Smooth muscle cell (in vitro differentiated cells): ENCODE results near the gene PCK1. TPM values are rescaled to one million over a fixed set of nuclear protein-coding genes. Genes with fewer than 3 reads are reported as not detected.

Experiments
- DNase-seq: peaks from one replicate; lab custom pipeline; 2025; ENCODE audit not compliant: unreplicated experiment; lab: John Stamatoyannopoulos, UW
- H2AFZ ChIP-seq: fragments of 200-600 bp; sonication (generic); 2 replicates; pipeline ENCODE4 v1.6.0; 2016; ENCODE audit warnings: antibody characterized with exemption, low read depth, mild to moderate bottlenecking
- H3F3A ChIP-seq: fragments of 200-600 bp; sonication (generic); 2 replicates; pipeline ENCODE4 v1.6.0; 2017; ENCODE audit warnings: antibody characterized with exemption, low read depth
- H3K27ac ChIP-seq: fragments of 200-600 bp; sonication (generic); 2 replicates; pipeline ENCODE4 v1.5.1; 2016; ENCODE audit warnings: low read depth, mild to moderate bottlenecking
- H3K27me3 ChIP-seq: fragments of 200-600 bp; sonication (generic); 2 replicates; pipeline ENCODE4 v1.6.1; 2016; ENCODE audit warnings: low read depth, mild to moderate bottlenecking
- H3K36me3 ChIP-seq: fragments of 200-600 bp; sonication (generic); 2 replicates; pipeline ENCODE4 v1.5.1; 2016; ENCODE audit warnings: low read depth
- H3K4me1 ChIP-seq: fragments of 200-600 bp; sonication (generic); 2 replicates; pipeline ENCODE4 v1.5.1; 2016; ENCODE audit warnings: low read depth
- H3K4me2 ChIP-seq: fragments of 200-600 bp; sonication (generic); 2 replicates; pipeline ENCODE4 v1.6.0; 2016; ENCODE audit warnings: mild to moderate bottlenecking
- H3K4me3 ChIP-seq: fragments of 200-600 bp; sonication (generic); 2 replicates; pipeline ENCODE4 v1.5.1; 2016; ENCODE audit warnings: mild to moderate bottlenecking
- H3K79me2 ChIP-seq: fragments of 200-600 bp; sonication (generic); 2 replicates; pipeline ENCODE4 v1.6.0; 2016; ENCODE audit warnings: low read depth, mild to moderate bottlenecking
- H3K9ac ChIP-seq: fragments of 200-600 bp; sonication (generic); 2 replicates; pipeline ENCODE4 v1.6.0; 2016; ENCODE audit warnings: low read depth
- H3K9me3 ChIP-seq: fragments of 200-600 bp; sonication (generic); replicated peaks from 2 replicates; pipeline ENCODE4 v1.5.1; 2016; ENCODE audit warnings: low read depth
- H4K20me1 ChIP-seq: fragments of 200-600 bp; sonication (generic); 2 replicates; pipeline ENCODE4 v1.6.0; 2016; ENCODE audit warnings: low read depth
- WGBS: methylation state at CpG from one replicate; pipeline ENCODE4 v1.1.7; 2016; ENCODE audit warnings: low lambda C conversion rate; 5-methylcytosine and 5-hydroxymethylcytosine counted together
- polyA plus RNA-seq: library from polyadenylated mRNA; unstranded; fragments of >200 nt; fragmentation: Nextera tagmentation; extraction: Ambion mirVana; gene quantifications from 2 replicates; pipeline ENCODE4 v1.2.1, GENCODE V29; 2016
- total RNA-seq: library from RNA; depleted of rRNA; stranded (reverse); fragments of >200 nt; gene quantifications from 2 replicates; pipeline ENCODE4 v1.2.3, GENCODE V29; 2014
- TF ChIP-seq, protein P1 (sequence below): fragments of 200-600 bp; sonication (generic); IDR thresholded peaks from 2 replicates; pipeline ENCODE4 v1.5.1; 2017; ENCODE audit warnings: borderline replicate concordance, mild to moderate bottlenecking, antibody characterized with exemption; ENCODE audit not compliant: insufficient read depth, poor library complexity, severe bottlenecking

The PCK1 gene
- total and polyA plus RNA-seq, 2 experiments from 2014 or later, result not detected

DNA sequence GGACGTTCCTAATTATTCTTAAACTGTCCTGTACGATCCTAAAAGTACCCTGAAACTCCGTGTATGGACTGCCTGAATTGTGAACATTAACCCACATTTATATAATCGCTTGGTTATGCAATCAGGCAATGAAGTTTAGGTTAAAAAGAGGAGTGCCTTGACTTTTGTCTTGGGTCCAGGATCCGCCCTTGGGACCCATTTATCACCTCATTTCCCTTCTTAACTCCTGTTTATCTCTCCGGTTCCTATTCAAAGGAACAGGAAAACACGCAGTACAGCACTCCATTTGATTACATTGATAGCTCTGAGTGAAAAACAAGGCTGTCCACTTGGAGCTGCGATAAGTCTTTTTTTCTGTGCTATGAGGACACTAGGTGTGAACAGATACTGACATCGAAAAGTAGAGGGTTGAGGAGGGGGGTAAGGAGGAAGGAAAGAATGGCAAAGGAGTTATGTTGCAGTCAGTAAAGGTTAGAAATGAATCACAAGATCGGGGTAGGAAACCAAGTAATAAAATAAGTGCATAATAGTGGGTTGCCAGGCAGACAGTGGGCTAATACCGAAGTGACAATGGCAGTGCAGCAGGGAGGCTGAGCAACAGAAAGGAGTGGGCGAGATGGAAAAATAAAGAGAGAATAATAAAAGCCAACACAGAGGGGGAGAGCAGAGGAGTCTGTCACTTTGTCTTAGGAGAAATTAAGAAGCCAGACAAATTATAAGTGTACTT lies 15.9 kb upstream of the PCK1 start:
- no peak for DNase-seq
- Histone ChIP-seq H4K20me1 (no peaks in the 10 kb centered on the region), H3K9ac (no peak overlapping the region), H3K4me3 (no peak overlapping the region), H3K27me3 (peaks cover 7% of the 10 kb centered on the region), H3K4me1 (peaks cover 5% of the 10 kb centered on the region), H3K9me3 (no peaks in the 10 kb centered on the region), H3K4me2 (no peak overlapping the region), H3F3A (no peaks in the 10 kb centered on the region), H3K27ac (no peak overlapping the region), H3K36me3 (no peaks in the 10 kb centered on the region), H3K79me2 (no peaks in the 10 kb centered on the region), H2AFZ (no peak overlapping the region)
- 88% methylated on average over 12 of the region's 12 CpGs for WGBS
- TF ChIP-seq, protein P1, sequence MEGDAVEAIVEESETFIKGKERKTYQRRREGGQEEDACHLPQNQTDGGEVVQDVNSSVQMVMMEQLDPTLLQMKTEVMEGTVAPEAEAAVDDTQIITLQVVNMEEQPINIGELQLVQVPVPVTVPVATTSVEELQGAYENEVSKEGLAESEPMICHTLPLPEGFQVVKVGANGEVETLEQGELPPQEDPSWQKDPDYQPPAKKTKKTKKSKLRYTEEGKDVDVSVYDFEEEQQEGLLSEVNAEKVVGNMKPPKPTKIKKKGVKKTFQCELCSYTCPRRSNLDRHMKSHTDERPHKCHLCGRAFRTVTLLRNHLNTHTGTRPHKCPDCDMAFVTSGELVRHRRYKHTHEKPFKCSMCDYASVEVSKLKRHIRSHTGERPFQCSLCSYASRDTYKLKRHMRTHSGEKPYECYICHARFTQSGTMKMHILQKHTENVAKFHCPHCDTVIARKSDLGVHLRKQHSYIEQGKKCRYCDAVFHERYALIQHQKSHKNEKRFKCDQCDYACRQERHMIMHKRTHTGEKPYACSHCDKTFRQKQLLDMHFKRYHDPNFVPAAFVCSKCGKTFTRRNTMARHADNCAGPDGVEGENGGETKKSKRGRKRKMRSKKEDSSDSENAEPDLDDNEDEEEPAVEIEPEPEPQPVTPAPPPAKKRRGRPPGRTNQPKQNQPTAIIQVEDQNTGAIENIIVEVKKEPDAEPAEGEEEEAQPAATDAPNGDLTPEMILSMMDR, result no peak

DNA sequence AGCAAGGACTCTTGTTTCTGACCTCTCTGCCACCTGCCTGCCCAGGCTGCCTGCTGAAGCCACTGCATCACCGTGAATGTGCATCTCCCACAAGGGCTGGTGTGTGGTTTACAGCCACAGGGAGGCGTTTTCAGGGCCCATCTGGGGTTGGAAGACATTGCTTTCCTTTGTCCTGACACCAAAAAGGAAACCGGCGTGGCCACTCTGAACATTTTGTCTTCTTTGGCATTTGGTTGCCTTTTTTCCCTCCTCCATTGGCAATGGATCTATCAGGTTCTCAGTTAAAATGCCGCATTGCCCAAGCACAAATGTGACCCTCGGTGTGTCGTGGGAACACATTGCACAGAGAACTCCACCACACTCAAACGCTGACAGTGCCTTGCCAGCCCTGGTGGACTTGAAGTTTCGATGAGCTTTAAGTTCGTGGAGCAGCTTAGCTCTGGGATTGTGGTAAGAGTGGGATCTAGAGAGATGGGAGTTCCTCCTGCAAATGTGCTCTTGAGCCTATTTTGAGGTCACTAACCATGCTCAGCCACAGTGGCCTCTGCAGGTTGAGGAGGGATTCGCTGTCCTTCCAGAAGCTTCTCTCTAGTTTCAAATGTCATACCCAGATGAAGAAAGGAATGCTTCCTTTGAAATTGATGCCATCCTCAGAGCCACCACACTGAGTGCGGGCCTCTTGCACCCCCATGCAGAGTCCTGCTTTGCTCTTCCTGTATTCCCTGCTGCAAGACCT lies 14.8 kb upstream of the PCK1 start:
- Histone ChIP-seq H4K20me1 (no peaks in the 10 kb centered on the region), H2AFZ (no peak overlapping the region), H3F3A (no peaks in the 10 kb centered on the region), H3K79me2 (no peaks in the 10 kb centered on the region), H3K9me3 (no peaks in the 10 kb centered on the region), H3K9ac (no peak overlapping the region), H3K27ac (no peak overlapping the region), H3K4me3 (no peak overlapping the region), H3K27me3 (peaks cover 7% of the 10 kb centered on the region), H3K4me2 (no peak overlapping the region), H3K36me3 (no peaks in the 10 kb centered on the region), H3K4me1 (peaks cover 2% of the 10 kb centered on the region)
- TF ChIP-seq, protein P1, result no peak
- 93% methylated on average over 12 of the region's 12 CpGs for WGBS
- no peak for DNase-seq

DNA sequence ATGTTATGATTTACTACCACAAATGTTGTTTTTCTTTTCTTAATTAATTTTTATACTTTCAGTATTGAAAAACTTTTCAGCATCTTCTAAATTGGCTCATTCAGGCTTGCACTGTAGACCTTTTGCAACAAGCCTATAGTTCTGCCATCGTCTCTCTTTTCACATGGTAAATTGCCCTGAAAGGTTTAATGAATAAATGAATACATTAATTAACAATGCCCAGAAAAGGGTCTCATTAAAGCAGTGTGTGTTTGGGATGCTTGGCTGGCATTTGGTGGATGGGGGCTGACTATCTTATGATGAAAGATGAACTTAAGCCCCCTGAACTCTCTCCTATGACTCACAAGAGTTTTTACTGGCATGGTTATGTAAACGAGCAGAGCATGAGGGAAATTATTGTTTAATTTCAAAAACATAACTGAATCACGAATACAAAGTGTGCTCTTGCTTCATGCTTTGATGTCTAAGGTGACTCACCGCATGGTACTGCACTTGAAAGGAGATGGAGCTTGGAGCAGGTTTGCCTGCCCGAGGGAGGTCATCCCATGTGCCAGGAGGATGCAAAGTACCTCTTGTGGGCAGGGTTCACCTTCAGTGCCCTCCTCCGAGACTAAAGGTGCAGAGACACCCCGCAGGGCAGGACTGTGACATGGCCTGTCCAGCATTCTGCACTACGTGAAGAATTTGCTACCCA lies 13.8 kb upstream of the PCK1 start:
- Histone ChIP-seq H3K27me3 (peaks cover 7% of the 10 kb centered on the region), H3K4me1 (no peaks in the 10 kb centered on the region), H3K27ac (no peak overlapping the region), H3K9ac (no peak overlapping the region), H3K36me3 (no peaks in the 10 kb centered on the region), H3K9me3 (no peaks in the 10 kb centered on the region), H2AFZ (no peak overlapping the region), H3K79me2 (no peaks in the 10 kb centered on the region), H4K20me1 (no peaks in the 10 kb centered on the region), H3K4me3 (no peak overlapping the region), H3K4me2 (no peak overlapping the region), H3F3A (no peaks in the 10 kb centered on the region)
- 81% methylated on average over 8 of the region's 8 CpGs for WGBS
- no peak for DNase-seq
- TF ChIP-seq, protein P1, result no peak
